ENCODE measurements around the gene HPSE2.
"Not testable (repeated sequence)": the region's sequence is repeated elsewhere in the genome, so short reads cannot be mapped to it uniquely, and the experiment has no call there.

The HPSE2 gene

DNA sequence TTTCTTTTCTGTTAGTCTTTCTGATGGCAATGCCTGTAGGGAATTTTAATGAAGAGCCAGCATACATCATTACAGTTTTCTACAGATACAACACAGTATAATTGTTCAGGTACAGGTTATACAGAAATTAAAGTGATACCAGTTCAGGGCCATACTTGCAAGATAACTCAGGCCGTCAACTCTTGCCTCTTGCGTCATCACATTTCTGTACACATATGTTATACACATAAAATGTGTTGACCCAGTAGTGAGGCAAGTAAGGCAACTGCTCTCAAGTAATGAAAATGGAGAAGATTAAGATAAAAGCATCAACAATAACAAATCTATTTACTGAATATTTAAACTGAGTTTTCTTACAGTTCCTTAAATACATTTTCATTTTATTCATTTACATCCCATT, 317.8 kb downstream of the HPSE2 start:
- DNase-seq: no peak

DNA sequence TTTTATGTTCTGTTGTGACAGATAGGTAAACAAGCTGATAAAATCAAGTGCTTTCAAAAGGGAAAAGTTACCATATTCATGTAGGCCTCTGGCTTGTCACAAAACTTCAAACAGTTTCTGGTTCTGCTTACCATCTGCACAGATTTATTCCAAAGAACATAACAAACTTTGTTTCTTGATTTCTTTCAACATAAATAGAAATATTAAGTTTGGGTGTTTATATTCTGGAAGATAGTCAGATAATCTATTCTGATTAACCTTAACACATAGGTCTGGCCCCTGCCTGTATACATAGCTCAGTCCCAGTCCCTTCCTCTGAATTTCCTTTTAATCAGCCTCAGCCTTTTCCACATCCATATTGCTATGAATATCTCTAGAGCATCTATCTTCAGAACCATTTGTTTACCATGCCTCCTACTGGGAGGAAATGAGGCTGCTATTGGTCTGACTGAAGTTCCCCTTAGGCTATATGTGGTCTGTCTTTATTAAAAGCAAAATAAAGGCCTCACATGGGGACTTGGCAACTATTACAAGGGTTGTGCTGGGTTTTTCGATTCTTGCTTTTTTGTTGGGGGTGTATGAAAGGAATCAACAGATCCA, 319.0 kb downstream of the HPSE2 start:
- peak; percentile 33 for DNase-seq

DNA sequence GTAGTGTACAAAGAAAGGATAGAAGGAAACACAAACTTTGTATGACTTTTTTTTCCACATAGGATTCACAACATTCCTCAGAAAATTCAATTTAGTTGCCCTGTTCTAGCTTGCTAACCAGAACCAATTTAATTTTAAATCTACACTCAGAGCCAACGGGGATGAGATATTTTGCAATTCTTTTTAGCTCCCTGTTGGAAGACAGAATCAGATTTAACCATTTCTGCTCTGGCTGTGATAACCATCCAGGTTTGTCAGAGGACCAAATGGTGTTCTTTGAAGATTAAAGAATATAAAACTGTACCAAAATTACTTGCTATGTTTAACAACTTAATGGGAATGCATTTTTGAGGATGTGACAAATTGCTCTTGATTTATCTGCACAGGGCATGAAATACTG, 319.7 kb downstream of the HPSE2 start:
- no peak for DNase-seq

DNA sequence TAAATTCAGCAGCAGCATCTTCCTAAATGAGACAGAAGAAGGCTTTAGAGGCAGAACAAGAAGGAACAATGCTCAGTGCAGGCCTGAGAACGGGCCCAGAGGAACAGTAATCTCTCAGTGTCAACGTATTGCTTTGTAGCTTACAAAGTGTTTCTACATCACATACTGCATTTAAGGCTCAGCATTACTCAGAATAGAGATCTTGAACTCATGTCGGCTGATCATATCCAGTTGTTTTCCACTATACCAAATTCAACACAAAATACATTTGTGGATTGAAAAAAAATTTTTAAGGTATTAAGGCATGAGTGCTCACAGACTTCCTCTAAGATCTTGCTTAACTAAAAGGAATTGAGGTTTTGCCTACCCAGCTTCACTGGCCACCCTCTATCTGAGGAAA, 325.1 kb downstream of the HPSE2 start:
- no peak for DNase-seq

DNA sequence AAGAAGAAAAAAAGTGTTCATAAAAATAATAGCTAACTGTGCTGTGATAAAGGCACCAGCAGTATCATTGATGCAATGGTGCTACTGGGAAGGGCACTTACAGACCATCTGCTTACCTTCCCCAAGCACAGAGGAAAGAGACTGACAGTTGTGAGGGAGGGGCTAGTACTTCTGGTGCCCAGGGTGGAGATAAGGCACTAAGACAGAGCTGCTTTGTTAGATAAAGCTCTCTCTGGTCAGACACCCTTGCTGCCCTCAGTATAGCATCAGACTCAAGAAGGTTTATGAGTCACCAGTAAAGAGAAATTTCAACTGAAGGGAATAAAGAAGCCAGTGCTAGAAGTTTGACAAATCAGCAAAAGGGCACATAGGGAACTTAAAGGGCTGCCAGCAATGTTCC, 325.6 kb downstream of the HPSE2 start:
- no peak for DNase-seq

DNA sequence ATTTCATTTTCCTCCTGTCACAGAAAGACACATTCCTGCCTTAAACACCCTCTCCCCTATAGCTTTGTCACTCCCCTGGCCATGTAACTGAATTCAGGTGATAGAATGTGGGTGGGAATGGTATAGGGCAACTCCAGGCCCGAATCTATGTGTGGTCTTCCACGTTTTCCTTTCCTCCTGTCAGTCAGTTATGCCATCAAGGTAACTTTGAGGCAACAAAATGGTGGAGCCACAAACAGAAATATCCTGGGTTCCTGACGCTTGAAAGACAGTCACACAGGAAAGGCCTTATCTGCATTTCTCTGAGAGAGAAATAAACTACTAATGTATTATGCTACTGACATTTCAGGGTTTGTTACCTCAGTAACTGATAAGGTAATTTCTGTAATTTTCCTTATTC, 326.8 kb downstream of the HPSE2 start:
- no peak for DNase-seq

DNA sequence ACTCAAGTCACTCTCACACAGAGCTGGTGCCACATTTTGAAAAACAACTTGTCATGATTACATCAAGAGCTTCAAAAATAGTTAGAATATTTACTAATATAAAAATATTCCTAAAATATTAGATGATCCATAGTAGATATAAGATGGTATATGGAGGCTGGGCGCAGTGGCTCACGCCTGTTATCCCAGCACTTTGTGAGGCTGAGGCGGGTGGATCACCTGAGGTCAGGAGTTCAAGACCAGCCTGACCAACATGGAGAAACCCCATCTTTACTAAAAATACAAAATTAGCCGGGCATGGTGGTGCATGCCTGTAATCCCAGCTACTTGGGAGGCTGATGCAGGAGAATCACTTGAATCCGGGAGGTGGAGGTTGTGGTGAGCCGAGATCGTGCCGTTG, 327.4 kb downstream of the HPSE2 start:
- DNase-seq: not testable (repeated sequence)

DNA sequence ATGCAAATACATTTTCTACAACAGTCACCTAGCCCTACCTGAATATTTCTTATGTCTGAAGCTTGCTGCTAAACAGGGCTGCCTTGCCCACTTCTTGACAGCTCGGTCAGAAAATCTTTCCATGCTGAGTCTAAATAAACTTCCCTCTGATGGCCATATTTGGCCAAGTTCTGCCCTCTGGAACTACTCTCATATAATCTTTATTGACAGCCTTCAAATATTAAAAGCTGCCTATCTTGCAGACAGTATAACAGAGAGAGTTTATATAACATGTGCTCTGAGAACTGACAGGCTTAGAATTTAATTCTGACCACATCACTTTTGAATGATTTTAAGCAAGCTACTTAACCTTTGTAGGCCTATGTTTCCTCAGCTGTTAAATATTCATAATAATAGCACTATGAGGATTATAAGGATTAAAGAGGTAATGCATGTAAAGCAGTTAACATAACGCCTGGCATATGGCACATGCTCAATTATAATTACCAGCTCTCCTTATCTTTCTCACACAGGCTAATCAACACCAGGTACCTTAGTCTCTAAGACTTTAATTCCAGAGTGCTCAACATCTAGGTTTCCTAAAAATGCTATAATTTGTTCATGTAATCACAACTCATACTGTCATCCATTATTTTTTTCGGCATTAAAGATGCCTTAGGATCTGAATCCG, 334.1 kb downstream of the HPSE2 start:
- DNase-seq: no peak

DNA sequence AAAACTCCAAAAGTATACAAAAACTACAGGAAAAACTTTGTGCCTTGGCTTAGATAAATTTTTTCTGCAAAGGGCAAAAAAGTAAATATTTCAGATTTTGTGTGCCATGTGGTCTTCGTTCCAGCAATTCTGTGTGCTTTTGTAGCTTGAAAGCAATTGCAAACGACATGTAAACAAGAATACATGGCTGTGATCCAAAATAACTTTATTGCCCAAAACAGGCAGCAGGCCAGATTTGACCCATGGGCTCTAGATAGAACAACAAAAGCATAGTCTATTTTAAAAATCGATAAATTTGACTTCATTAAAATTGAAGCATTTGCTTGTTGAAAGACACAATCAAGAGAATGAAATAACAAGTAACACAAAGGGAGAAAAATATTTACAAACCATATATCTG, 336.6 kb downstream of the HPSE2 start:
- no peak for DNase-seq

DNA sequence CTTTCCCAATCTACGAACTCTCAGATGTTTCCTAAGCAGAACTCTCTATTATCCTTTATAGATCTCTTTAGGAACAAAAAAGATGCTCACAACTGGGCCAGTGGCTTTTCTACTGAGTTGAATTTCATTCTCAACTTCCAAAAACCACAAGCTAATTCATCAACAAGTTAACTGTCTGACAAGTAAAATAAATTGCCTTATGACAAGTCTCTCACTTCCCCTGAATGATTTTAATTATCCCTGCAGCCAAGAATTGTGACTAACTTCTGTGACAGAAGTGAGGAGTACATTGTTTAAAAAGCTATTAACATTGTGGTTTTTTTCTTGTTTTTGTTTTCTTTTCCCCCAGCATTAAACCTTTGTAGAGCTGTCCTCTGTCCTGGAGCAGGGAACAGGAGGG, 343.1 kb downstream of the HPSE2 start:
- no peak for DNase-seq

DNA sequence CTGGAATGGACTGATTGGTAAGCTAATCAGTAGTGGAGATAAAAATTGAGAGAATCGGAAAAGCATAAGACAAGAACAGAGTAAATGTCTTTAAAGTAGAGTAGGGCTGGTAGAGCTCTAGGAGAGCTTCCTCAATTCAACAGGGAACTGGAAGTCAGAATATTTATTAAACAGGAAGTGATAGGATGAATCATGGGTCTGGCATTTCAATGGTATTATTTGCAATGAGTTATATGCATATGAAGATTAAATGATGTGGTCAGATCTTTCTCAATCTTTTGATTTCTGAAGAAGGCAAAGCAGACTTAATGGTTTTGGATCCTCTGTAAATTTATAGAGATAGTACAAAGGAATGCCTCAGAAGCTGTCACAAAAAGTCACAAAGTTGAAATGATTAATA, 349.0 kb downstream of the HPSE2 start:
- DNase-seq: peak; percentile 41

DNA sequence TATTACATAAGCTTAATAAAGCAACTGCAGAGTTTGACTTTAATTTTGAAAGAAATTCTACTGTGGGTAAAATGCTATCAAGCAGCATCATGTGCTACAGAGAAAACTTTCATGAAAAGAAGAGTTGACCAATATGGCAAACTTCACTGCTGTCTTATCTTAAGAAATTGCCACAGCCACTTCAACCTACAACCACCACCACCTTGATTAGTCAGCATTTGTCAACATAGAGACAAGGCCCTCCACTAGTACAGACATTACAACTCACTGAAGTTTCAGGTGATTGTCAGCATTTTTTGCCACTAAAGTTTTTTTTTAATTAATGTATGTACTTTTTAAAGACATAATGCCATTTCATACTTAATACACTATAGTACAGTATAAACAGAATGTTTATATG, 350.3 kb downstream of the HPSE2 start:
- DNase-seq: no peak

DNA sequence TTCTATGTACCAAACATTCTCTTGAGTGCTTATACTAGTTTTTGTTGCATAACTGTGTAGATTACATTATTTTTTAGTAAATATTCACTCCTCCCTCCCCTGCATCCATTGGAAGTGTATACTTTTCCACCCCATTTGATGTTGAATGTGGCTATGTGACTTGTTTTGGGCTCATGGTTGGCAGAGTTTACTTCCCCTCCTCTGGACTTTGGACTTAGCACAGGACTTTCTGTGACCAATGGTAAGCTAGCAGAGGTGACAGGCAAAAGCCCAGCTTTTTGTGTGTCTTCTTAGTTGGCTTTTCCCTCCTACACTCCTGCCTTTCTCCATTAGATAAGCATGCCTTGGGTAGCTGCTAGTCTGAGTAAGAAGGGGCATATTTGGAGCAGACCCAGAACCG, 353.9 kb downstream of the HPSE2 start:
- no peak for DNase-seq

DNA sequence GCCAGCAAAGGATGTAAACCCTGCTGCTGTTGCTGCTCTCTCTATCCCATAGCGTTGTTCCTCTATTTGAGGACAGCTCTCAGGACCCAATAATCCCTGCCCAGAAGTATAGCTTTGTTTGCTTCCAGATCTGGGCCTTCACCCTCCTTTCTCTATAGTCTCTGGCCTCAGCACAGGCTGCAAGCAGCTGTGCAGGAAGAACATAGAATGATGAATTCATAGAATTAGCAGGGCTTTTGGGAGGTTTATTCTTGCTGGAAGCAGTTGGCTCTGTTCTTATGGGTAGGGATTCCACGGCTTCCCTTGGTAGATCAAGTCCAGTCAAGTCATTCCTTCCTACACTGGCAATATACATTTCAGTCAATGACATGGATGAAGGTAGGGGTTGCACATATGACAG, 354.7 kb downstream of the HPSE2 start:
- no peak for DNase-seq

DNA sequence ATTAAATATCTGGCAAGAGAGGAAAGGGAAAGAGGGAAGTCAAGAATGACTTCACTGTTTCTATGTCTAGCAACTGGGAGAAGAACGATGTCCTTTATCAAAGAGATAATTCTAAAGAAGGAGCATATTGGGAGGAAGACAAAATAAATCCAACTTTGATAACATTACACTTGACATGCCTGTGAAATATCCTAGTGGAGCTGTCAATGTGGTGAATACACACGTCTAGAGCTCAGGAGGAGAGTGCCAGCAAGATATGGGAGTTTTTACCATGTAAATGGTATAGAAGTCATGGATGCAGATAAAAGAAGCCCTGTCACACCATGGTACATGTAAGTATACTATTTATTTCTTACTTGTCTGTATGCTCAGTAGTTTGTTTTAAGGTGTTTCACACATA, 356.7 kb downstream of the HPSE2 start:
- DNase-seq: no peak

DNA sequence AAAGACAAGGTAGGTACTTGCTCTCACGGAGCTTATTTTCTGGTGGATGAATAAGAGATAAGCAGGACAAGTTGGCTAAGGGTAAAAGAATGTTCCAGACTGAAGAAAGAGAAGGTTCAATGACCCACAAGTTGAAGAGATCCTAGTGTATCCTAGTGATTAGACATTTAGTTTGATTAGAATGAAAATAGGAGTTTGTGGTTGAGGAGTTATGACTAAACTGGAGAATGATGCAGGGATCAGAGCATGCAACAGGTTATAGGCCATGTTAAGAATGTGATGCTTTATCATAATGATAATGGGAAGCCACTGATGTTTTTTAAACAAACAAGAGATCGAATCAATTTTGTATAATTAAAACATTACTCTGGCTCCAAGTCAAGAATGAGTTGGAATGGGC, 357.2 kb downstream of the HPSE2 start:
- DNase-seq: no peak

DNA sequence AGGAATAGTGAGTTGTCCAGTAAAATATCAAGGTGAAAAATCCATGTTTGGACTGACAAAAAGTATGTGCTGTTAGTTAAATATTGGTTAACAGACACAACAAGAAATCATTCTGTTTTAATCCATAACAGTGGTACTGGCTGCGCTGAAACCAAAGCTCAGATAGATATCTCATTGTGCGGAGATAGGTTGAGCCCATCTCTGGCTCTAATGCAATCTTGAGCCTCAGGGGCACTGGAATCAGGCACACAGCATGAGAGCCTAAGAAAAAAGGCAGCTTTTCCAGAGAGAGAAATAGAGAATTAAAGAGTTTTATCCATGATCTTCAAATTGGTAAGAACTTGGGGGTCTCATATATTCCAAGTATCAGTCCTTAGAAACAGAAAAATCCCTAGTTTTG, 373.7 kb downstream of the HPSE2 start:
- no peak for DNase-seq

DNA sequence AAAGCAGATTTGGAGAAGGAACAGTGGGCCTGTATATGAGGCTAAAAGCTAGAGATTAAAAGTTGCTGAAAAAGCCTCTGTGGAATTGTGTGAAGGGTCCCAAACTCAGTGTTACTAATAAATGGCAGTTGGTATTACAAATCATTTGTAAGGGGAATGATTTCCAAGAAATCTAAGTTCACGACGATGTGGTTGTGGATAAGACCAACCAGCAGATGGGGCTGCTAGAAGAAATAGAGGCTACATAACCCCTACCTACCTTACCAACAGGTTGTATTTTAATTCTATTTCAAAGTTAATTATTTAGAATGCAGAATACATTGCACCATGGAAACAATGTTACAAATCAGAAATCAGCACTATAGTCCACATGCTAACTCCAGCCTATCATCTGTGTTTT, 377.1 kb downstream of the HPSE2 start:
- no peak for DNase-seq

DNA sequence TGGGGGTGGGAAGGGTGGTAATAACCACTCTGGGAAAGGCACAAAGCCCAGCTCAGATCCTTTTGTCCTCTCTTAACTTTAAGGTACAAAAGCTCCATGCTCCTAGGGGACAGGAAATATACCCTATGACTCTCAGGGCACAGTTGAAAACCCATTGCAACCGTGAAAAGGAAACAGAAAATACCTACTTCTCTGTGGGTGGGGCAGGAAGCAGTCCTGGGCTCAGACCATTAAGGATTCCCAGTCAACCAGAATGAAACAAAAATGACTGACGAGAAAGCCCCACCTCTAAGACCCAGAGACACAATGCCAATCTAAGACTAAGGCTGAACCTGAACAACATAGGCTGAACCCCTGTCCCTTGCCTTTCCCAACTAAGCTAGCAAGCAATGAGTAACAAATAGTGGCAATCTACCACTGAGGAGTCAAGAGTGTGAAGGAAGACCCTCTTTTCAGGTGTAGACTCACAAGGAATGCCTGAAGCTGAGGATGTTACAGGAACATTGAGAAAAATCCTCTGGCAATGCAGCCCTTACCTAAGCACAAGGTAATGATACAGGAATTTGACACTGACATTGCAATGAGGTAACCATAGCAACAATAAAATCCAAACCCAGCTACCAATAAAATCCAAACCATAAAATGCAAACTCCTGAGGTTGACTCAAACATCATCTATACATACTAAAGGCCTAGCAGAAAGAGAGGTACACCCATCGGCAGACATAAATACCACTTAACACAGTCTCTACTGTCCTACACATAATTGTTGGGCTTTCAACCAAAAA, 380.1 kb downstream of the HPSE2 start:
- DNase-seq: no peak

DNA sequence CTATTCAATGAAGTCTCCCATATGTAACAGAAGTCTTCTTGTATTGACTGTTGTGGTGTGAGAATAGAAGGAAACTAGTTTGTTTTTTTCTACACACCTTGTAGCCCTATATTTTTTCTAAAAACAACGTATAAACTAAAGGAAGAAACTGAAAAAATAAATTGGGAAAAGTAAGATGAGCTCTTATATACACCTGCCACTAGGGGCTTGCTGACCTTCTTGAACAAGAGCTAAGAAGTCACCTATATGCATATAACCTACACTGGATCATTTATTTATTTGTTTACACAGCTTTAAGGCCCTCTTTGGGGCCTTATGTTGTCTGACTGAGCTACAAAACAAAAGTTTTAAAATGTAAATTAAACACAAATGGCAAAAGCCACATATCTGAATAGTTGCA, 383.0 kb downstream of the HPSE2 start:
- no peak for DNase-seq

DNA sequence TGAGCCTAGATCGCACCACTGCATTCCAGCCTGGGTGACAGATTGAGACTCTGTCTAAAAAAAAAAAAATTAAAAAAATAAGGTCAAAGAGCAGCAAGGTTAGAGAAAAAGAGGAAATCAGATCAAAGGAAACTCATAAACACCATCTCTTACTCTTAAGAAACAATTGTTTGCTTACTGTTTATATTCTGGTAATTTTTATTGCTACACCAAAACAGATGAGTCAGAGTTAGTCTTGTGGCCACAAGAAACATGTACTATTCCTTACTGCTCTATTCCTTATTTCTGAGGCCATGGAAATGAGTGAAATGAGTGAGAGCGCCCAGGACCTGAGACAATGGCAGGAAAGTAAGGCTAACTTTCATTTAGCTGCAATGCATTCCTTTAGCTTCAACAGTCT, 387.3 kb downstream of the HPSE2 start:
- DNase-seq: no peak

DNA sequence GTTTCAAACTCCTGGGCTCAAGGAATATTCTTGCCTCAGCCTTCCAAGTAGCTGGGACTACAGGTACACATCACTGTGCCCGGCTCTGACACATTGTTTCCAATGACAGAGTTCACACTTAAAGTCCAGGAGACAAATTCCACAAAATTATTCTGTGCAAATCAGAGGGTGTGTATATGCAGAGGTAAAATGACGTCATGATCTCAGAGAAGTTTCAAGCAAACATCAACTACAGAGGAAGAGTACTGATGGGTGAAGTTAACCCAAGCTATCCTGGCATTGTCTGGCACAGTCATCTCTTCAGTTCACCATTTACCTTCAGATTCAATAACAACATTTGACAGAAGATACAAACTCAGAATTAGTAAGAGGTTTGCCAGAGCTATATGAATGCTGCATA, 388.9 kb downstream of the HPSE2 start:
- no peak for DNase-seq

DNA sequence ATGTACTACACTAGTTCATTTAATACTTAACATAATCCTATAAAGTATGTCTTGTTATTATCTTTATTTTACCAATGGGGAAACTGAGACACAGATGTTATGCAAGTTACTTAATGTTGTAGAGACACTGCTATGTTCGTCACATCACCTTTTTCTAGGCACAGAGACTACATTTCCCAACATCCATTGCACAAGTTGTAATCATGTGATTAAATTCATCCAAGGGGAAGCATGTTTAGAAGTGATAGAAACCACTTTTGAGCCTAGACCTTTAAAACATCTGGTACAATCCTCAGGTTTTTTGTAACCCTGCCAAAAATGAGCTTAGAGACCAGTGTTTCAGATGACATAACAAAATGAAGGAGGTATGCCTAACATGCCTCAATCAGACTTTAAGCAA, 402.1 kb downstream of the HPSE2 start:
- no peak for DNase-seq

DNA sequence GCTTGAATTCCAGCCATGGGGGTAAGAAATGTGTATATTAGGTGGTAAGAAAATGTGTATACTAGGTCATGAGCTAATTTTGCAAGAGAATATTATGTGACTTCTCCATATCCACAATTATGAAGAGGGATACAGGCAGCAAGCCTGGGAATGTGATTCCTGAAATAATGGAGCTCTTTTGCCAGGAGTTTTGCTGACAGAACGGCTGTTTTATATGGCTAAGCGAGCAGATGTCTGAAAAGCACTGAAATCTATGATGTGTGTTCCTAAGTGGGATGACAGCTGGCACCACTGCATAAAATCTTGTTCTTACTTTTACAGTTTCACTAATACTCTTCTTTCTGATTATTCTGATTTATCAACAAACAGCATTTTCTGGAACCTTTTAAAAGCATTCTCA, 402.9 kb downstream of the HPSE2 start:
- no peak for DNase-seq

Data from fibroblast of skin of back (primary cell).